ENCODE measurements around the gene NELFB.
A peak's percentile ranks its signal among the peaks of the same experiment; 100 is the strongest.

Gene NELFB

GRCh38 chr9:137272241-137273094, 17.3 kb downstream of the NELFB start:
- DNase-seq: peak; percentile 85

GRCh38 chr9:137273095-137273490, 18.0 kb downstream of the NELFB start:
- peak; percentile 91 for DNase-seq

- DNase-seq: peak; percentile 93
These were observed 18.6 kb downstream of the NELFB start for GRCh38 chr9:137273611-137274320.

GRCh38 chr9:137275203-137275587, 20.1 kb downstream of the NELFB start:
- DNase-seq: no peak

GRCh38 chr9:137275588-137276472, 20.7 kb downstream of the NELFB start:
- no peak for DNase-seq

- DNase-seq: no peak
These were observed 21.6 kb downstream of the NELFB start for GRCh38 chr9:137276473-137277328.

- DNase-seq: no peak
These were observed 22.4 kb downstream of the NELFB start, which contains the start of gene TOR4A for GRCh38 chr9:137277329-137278041. TOR4A (plus strand) TSS chr9:137277726; CDS start chr9:137278690, 964 bp downstream.

GRCh38 chr9:137278061-137278701, 23.1 kb downstream of the NELFB start:
- DNase-seq: no peak

- no peak for DNase-seq
These were observed 23.9 kb downstream of the NELFB start for GRCh38 chr9:137278721-137279711.

GRCh38 chr9:137279741-137280473, 24.8 kb downstream of the NELFB start:
- DNase-seq: no peak

- no peak for DNase-seq
These were observed 25.6 kb downstream of the NELFB start for GRCh38 chr9:137280474-137281344.

GRCh38 chr9:137281345-137282116, 26.4 kb downstream of the NELFB start:
- DNase-seq: no peak

- DNase-seq: peak; percentile 87
These were observed 31.9 kb downstream of the NELFB start for GRCh38 chr9:137286975-137287383.

GRCh38 chr9:137293094-137293481, 38.0 kb downstream of the NELFB start:
- DNase-seq: no peak

GRCh38 chr9:137293482-137294090, 38.5 kb downstream of the NELFB start:
- DNase-seq: no peak

GRCh38 chr9:137294091-137294680, 39.1 kb downstream of the NELFB start:
- DNase-seq: peak; percentile 79

Data from DMS53 (cell line).